Colon (tissue), 2 donors: ENCODE measurements around the gene ASPHD2.

ENCODE experiments used
- FAIRE-seq: peaks from 2 replicates; lab custom pipeline; 2012; peaks lifted over from hg19 to GRCh38; lab: Jason Lieb, UNC
- donor health status: control.
- donor health status: control.

Gene ASPHD2

GRCh38 chr22:26476705-26477340, 47.8 kb downstream of the ASPHD2 start:
- FAIRE-seq = no peak

GRCh38 chr22:26477341-26477731, 48.3 kb downstream of the ASPHD2 start:
- no peak for FAIRE-seq

GRCh38 chr22:26479043-26479791, 50.2 kb downstream of the ASPHD2 start:
- FAIRE-seq = no peak

GRCh38 chr22:26479792-26480610, 50.9 kb downstream of the ASPHD2 start:
- no peak for FAIRE-seq

GRCh38 chr22:26480611-26480932, 51.5 kb downstream of the ASPHD2 start:
- no peak for FAIRE-seq

- FAIRE-seq = no peak
These were observed 52.1 kb downstream of the ASPHD2 start for GRCh38 chr22:26481112-26481693.

- no peak for FAIRE-seq
These were observed 52.6 kb downstream of the ASPHD2 start for GRCh38 chr22:26481694-26482093.

GRCh38 chr22:26482161-26482560, 53.1 kb downstream of the ASPHD2 start:
- no peak for FAIRE-seq

- FAIRE-seq = no peak
These were observed 54.0 kb downstream of the ASPHD2 start for GRCh38 chr22:26483043-26483438.

- FAIRE-seq = no peak
These were observed 54.6 kb downstream of the ASPHD2 start, which contains the start of the genes HPS4 and SRRD for GRCh38 chr22:26483439-26484359. Gene HPS4, minus strand, starts transcription at chr22:26483783. Its CDS starts 2,021 bp downstream, at chr22:26481762. Gene SRRD, plus strand, starts transcription at chr22:26483877. Its CDS starts 14 bp downstream, at chr22:26483891.

GRCh38 chr22:26484360-26484706, 55.3 kb downstream of the ASPHD2 start:
- FAIRE-seq = no peak

GRCh38 chr22:26485013-26485412, 56.0 kb downstream of the ASPHD2 start:
- FAIRE-seq = no peak

GRCh38 chr22:26485806-26486390, 56.8 kb downstream of the ASPHD2 start:
- FAIRE-seq = no peak

- no peak for FAIRE-seq
These were observed 57.3 kb downstream of the ASPHD2 start for GRCh38 chr22:26486394-26486793.

GRCh38 chr22:26487996-26488395, 58.9 kb downstream of the ASPHD2 start:
- no peak for FAIRE-seq

- FAIRE-seq = no peak
These were observed 60.5 kb downstream of the ASPHD2 start for GRCh38 chr22:26489447-26490036.

GRCh38 chr22:26492220-26492619, 63.2 kb downstream of the ASPHD2 start:
- FAIRE-seq = no peak

GRCh38 chr22:26494506-26494905, 65.4 kb downstream of the ASPHD2 start:
- no peak for FAIRE-seq
